ENCODE measurements around the gene GZMH.
"Not testable (repeated sequence)": the region's sequence is repeated elsewhere in the genome, so short reads cannot be mapped to it uniquely, and the experiment has no call there.

GZMH gene

GRCh38 chr14:24591004-24591403 is 18.5 kb downstream of the GZMH start:
- not testable (repeated sequence) for DNase-seq

DNA sequence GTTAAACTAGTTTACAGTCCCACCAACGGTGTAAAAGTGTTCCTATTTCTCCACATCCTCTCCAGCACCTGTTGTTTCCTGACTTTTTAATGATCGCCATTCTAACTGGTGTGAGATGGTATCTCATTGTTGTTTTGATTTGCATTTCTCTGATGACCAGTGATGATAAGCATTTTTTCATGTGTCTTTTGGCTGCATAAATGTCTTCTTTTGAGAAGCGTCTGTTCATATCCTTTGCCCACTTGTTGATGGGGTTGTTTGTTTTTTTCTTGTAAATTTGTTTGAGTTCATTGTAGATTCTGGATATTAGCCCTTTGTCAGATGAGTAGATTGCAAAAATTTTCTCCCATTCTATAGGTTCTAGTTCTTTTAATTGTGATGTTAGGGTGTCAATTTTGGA is 25.1 kb downstream of the GZMH start:
- DNase-seq = not testable (repeated sequence)

- DNase-seq = no peak
Observed at GRCh38 chr14:24578558-24578957, 30.9 kb downstream of the GZMH start.

- no peak for DNase-seq
Observed at GRCh38 chr14:24576771-24577170, 32.7 kb downstream of the GZMH start.

DNA sequence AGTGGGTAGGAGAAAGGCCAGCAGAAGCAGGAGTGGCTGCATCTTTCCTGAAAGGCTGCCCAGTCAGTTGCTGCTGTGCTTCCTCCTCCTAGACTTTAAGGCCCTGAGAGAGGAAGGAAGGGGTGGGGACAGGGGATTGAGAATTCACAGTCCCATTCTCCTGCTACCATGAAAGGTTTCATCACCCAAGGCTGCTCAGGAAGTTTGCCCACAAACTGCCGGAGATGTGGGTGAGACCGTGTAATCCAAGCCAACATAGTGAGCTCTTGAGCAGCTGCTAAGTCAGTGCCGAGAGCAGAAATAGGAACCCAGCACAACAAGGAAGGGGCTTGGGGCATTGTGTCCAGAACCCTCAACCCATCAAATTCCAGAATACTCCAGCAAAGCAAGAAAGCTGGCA is 33.3 kb downstream of the GZMH start, which contains the start of gene CTSG:
Gene CTSG, minus strand, starts transcription at position 69 of the 400 bp plus-strand sequence. Its CDS starts 27 bp downstream, at position 42.
- DNase-seq = peak; percentile 25

- DNase-seq = no peak
Observed at GRCh38 chr14:24574206-24574774, 35.2 kb downstream of the GZMH start.

- no peak for DNase-seq
Observed at GRCh38 chr14:24566318-24566717, 43.2 kb downstream of the GZMH start.

- no peak for DNase-seq
Observed at GRCh38 chr14:24565766-24566165, 43.7 kb downstream of the GZMH start.

GRCh38 chr14:24563505-24563904 is 46.0 kb downstream of the GZMH start:
- DNase-seq = no peak

DNA sequence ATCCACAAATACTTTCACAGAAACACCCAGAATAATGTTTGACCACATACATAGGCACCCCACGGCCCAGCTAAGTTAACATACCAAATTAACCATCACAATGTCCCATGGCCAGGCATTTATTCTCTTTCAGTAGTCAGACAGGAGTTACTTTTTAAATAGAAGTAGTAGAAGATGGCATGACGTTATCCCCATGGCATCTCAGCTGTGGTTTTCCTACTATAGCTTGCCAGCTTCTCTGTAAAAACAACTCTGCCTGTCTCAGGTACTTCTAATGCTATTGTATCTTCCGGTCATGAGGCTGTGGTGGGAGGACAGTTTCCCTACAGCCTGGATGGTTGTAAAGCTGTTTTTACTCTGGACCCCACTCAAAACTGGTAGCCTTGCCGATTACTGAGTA is 52.7 kb downstream of the GZMH start:
- DNase-seq = no peak

All from retina (tissue), 1 donor.